HepG2 (cell line): ENCODE measurements around the gene BCL2L11. TPM values are rescaled to one million over a fixed set of nuclear protein-coding genes. Genes with fewer than 3 reads are reported as not detected.

Source experiments
- BRD4 ChIP-seq: sonication (generic); formaldehyde crosslinking; IDR thresholded peaks from 2 replicates; pipeline ENCODE4 v1.4.0; 2020; ENCODE audit warnings: missing genetic modification reagents
- CC2D1A ChIP-seq: sonication (generic); formaldehyde crosslinking; IDR thresholded peaks from 2 replicates; pipeline ENCODE4 v1.8.1; 2023; ENCODE audit warnings: mild to moderate bottlenecking, missing genetic modification reagents
- FOXO1 ChIP-seq: sonication (generic); formaldehyde crosslinking; IDR thresholded peaks from 2 replicates; pipeline ENCODE4 v1.4.0; 2020; ENCODE audit warnings: missing genetic modification reagents
- GATAD2A ChIP-seq: IDR thresholded peaks from 2 replicates; pipeline ENCODE4 v1.6.1; 2016
- HNF4G ChIP-seq, 2 experiments: sonication (generic) in 1 of 2; formaldehyde crosslinking in 1 of 2; IDR thresholded peaks; 2 replicates each; pipeline versions ENCODE4 v1.4.0 to v1.6.1; 2011 to 2020; ENCODE audit warnings: borderline replicate concordance in 2 of 2, low read depth in 2 of 2, mild to moderate bottlenecking in 2 of 2, low read length in 1 of 2, missing genetic modification reagents in 1 of 2, moderate library complexity in 1 of 2
- JUND ChIP-seq: sonication (generic); formaldehyde crosslinking; IDR thresholded peaks from 2 replicates; pipeline ENCODE4 v1.8.0; 2022; ENCODE audit warnings: mild to moderate bottlenecking, missing genetic modification reagents
- MAFK ChIP-seq, 2 experiments: IDR thresholded peaks in 1 of 2; conservative IDR thresholded peaks in 1 of 2; 2 replicates each; pipeline ENCODE4 v1.6.1; 2011; ENCODE audit warnings: improper control_type of control experiment in 2 of 2, low read length in 2 of 2
- MLLT10 ChIP-seq: sonication (generic); formaldehyde crosslinking; IDR thresholded peaks from 2 replicates; pipeline ENCODE4 v1.4.0; 2020; ENCODE audit warnings: missing genetic modification reagents
- MYNN ChIP-seq: sonication (generic); formaldehyde crosslinking; IDR thresholded peaks from 2 replicates; pipeline ENCODE4 v1.4.0; 2020; ENCODE audit warnings: mild to moderate bottlenecking, low read depth, missing genetic modification reagents
- NKX3-1 ChIP-seq: sonication (generic); formaldehyde crosslinking; IDR thresholded peaks from 2 replicates; pipeline ENCODE4 v1.5.0; 2020; ENCODE audit warnings: missing genetic modification reagents
- TERF1 ChIP-seq: sonication (generic); formaldehyde crosslinking; IDR thresholded peaks from 2 replicates; pipeline ENCODE4 v1.8.0; 2022; ENCODE audit warnings: mild to moderate bottlenecking, missing genetic modification reagents, moderate library complexity
- ZNF232 ChIP-seq: sonication (generic); formaldehyde crosslinking; IDR thresholded peaks from 2 replicates; pipeline ENCODE4 v1.4.0; 2020; ENCODE audit warnings: missing genetic modification reagents, borderline replicate concordance
- ZNF510 ChIP-seq: sonication (generic); formaldehyde crosslinking; IDR thresholded peaks from 2 replicates; pipeline ENCODE4 v1.4.0; 2020; ENCODE audit warnings: low read depth, mild to moderate bottlenecking, missing genetic modification reagents
- ZSCAN9 ChIP-seq: IDR thresholded peaks from 2 replicates; pipeline ENCODE4 v1.6.1; 2016; ENCODE audit warnings: borderline replicate concordance
- polyA plus RNA-seq, 8 experiments: library from polyadenylated mRNA; depleted of rRNA in 3 of 8; stranded (reverse) in 7 of 8; unstranded in 1 of 8; fragments of >200 nt; fragmentation: Illumina TruSeq in 4 of 8; extraction: Trizol in 4 of 8; gene quantifications; 2 replicates each; pipeline versions ENCODE4 v1.2.1 to v1.2.3, GENCODE V29; 2011 to 2016; ENCODE audit warnings: low read depth in 4 of 8, missing spikeins in 1 of 8, mixed read lengths in 1 of 8; ENCODE audit not compliant: insufficient read depth in 1 of 8
- total RNA-seq, 5 experiments: library from RNA; depleted of rRNA; stranded (reverse); fragments of >200 nt; fragmentation: Illumina TruSeq; extraction: Trizol; gene quantifications; 2 replicates each; pipeline ENCODE4 v1.2.3, GENCODE V29; 2016; ENCODE audit warnings: low read depth in 1 of 5
- TF ChIP-seq, protein P1 (sequence below): sonication (generic); formaldehyde crosslinking; conservative IDR thresholded peaks from 2 replicates; pipeline ENCODE4 v1.5.0; 2020; ENCODE audit warnings: missing genetic modification reagents
- TF ChIP-seq, protein P2 (sequence below): sonication (generic); formaldehyde crosslinking; IDR thresholded peaks from 2 replicates; pipeline ENCODE4 v1.5.0; 2020; ENCODE audit warnings: missing genetic modification reagents, mild to moderate bottlenecking, borderline replicate concordance
- TF ChIP-seq, protein P3 (sequence below): IDR thresholded peaks from 2 replicates; pipeline ENCODE4 v1.6.1; 2016; ENCODE audit warnings: missing compliant biosample characterization, missing genetic modification reagents, borderline replicate concordance
- TF ChIP-seq, protein P4 (sequence below): sonication (generic); formaldehyde crosslinking; IDR thresholded peaks from 2 replicates; pipeline ENCODE4 v1.4.0; 2020; ENCODE audit warnings: missing genetic modification reagents, borderline replicate concordance
- TF ChIP-seq, protein P5 (sequence below): sonication (generic); formaldehyde crosslinking; IDR thresholded peaks from 2 replicates; pipeline ENCODE4 v1.5.1; 2020; ENCODE audit warnings: missing genetic modification reagents, mild to moderate bottlenecking, borderline replicate concordance

The BCL2L11 gene
- total and polyA plus RNA-seq, 2 of the 13 experiments (the other 11 are each of a cell fraction or from before 2014, with no cell fraction given): 6.1 to 9.7 TPM

DNA sequence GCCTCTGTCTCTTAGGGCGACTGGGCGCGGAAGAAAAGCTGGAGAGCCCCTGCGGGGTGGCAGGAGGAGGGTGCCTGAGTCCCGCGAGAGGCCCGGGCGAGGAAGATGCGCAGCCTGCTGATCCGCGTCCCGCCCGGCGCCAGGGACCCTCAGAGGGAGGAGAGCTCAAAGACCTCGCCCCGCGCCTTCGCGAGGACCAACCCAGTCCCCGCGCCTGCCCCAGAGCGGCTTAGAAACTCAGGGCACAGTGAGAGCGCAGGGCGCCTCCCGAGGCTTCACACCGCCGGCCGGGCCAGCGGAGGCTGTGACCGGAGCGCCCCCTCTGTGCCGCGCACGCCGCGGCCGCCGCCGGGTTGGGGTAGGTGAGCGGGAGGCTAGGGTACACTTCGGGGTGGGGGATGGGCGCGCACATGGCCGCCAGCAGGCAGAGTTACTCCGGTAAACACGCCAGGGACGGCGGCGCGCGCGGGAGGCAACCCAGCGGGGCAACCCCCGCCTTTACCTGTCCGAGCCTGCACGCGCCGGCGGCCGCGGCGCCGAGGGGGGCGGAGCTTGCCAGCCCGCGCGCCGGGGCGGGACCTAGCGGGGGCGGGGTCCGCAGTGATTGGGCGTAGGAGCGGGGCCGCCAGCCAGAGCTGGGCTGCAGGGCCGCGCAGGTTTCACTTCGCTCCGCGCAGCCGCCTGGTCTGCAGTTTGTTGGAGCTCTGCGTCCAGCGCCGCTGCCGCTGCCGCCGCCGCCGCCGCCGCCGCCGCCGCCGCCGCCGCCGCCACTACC is at the start of gene BCL2L11 (continued):
- TF ChIP-seq, protein P1, sequence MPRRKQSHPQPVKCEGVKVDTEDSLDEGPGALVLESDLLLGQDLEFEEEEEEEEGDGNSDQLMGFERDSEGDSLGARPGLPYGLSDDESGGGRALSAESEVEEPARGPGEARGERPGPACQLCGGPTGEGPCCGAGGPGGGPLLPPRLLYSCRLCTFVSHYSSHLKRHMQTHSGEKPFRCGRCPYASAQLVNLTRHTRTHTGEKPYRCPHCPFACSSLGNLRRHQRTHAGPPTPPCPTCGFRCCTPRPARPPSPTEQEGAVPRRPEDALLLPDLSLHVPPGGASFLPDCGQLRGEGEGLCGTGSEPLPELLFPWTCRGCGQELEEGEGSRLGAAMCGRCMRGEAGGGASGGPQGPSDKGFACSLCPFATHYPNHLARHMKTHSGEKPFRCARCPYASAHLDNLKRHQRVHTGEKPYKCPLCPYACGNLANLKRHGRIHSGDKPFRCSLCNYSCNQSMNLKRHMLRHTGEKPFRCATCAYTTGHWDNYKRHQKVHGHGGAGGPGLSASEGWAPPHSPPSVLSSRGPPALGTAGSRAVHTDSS (CRISPR knock-in tag): no peak
- TF ChIP-seq ZSCAN9 (peak; percentile 91), CC2D1A (CRISPR knock-in tag) (no peak; the same call in 1 of the 2 replicates), JUND (peak; percentile 69), GATAD2A (CRISPR knock-in tag) (peak; percentile 74), HNF4G (IDR thresholded peaks at IDR 0.05; ENCODE audit: borderline replicate concordance, low read depth, low read length) (peak; percentile 45; the same call in 1 of the 2 replicates), HNF4G (CRISPR knock-in tag; IDR thresholded peaks at IDR 0.05; ENCODE audit: borderline replicate concordance, low read depth) (peak; percentile 80), MAFK (conservative IDR thresholded peaks at IDR 0.05 in 1 of 2, IDR thresholded peaks at IDR 0.05 in 1 of 2; ENCODE audit: low read length in 2 of 2) (no peak), MYNN (CRISPR knock-in tag) (peak; percentile 79; the same call in 1 of the 2 replicates), BRD4 (CRISPR knock-in tag) (peak; percentile 73), MLLT10 (CRISPR knock-in tag) (no peak), ZNF510 (CRISPR knock-in tag) (peak; percentile 81; the same call in 1 of the 2 replicates), TERF1 (CRISPR knock-in tag) (0 out of 2 replicates have a peak, but pooled peaks have one; percentile 44), NKX3-1 (CRISPR knock-in tag) (peak; percentile 86), ZNF232 (CRISPR knock-in tag) (peak; percentile 97), FOXO1 (CRISPR knock-in tag) (peak; percentile 98)
- TF ChIP-seq, protein P2, sequence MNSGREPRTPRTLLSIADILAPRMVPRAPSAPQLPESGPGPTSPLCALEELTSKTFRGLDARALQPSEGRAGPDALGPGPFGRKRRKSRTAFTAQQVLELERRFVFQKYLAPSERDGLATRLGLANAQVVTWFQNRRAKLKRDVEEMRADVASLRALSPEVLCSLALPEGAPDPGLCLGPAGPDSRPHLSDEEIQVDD: peak; percentile 80
- TF ChIP-seq, protein P3, sequence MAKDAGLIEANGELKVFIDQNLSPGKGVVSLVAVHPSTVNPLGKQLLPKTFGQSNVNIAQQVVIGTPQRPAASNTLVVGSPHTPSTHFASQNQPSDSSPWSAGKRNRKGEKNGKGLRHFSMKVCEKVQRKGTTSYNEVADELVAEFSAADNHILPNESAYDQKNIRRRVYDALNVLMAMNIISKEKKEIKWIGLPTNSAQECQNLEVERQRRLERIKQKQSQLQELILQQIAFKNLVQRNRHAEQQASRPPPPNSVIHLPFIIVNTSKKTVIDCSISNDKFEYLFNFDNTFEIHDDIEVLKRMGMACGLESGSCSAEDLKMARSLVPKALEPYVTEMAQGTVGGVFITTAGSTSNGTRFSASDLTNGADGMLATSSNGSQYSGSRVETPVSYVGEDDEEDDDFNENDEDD (CRISPR knock-in tag): peak; percentile 96
- TF ChIP-seq, protein P4, sequence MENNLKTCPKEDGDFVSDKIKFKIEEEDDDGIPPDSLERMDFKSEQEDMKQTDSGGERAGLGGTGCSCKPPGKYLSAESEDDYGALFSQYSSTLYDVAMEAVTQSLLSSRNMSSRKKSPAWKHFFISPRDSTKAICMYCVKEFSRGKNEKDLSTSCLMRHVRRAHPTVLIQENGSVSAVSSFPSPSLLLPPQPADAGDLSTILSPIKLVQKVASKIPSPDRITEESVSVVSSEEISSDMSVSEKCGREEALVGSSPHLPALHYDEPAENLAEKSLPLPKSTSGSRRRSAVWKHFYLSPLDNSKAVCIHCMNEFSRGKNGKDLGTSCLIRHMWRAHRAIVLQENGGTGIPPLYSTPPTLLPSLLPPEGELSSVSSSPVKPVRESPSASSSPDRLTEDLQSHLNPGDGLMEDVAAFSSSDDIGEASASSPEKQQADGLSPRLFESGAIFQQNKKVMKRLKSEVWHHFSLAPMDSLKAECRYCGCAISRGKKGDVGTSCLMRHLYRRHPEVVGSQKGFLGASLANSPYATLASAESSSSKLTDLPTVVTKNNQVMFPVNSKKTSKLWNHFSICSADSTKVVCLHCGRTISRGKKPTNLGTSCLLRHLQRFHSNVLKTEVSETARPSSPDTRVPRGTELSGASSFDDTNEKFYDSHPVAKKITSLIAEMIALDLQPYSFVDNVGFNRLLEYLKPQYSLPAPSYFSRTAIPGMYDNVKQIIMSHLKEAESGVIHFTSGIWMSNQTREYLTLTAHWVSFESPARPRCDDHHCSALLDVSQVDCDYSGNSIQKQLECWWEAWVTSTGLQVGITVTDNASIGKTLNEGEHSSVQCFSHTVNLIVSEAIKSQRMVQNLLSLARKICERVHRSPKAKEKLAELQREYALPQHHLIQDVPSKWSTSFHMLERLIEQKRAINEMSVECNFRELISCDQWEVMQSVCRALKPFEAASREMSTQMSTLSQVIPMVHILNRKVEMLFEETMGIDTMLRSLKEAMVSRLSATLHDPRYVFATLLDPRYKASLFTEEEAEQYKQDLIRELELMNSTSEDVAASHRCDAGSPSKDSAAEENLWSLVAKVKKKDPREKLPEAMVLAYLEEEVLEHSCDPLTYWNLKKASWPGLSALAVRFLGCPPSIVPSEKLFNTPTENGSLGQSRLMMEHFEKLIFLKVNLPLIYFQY (CRISPR knock-in tag): peak; percentile 87; the same call in 1 of the 2 replicates
- TF ChIP-seq, protein P5, sequence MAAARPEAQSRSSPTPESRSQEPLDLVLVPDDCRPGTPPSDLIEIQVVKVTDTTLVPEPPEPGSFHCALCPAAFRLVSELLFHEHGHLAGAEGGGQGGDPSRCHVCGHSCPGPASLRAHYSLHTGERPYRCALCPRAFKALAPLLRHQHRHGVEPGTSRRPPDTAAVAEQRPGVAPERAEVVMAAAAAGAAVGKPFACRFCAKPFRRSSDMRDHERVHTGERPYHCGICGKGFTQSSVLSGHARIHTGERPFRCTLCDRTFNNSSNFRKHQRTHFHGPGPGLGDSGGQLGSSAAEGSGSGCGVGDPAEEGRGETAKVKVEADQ (CRISPR knock-in tag): peak; percentile 58; the same call in 1 of the 2 replicates
